HG02884 (cell line): ENCODE measurements around the gene PDZD8.
A peak's percentile ranks its signal among the peaks of the same experiment; 100 is the strongest.

ENCODE experiments used
- ATAC-seq: cut with Tn5 transposase; IDR thresholded peaks from one replicate; pipeline ENCODE4 v1.9.1; 2021; ENCODE audit warnings: mild to moderate bottlenecking, moderate library complexity; ENCODE audit not compliant: unreplicated experiment

PDZD8 gene

GRCh38 chr10:117391436-117392205, 16.4 kb upstream of the PDZD8 start:
- ATAC-seq = no peak

- ATAC-seq = no peak
Observed at GRCh38 chr10:117390420-117390819, 15.2 kb upstream of the PDZD8 start.

GRCh38 chr10:117386805-117387204, 11.6 kb upstream of the PDZD8 start:
- no peak for ATAC-seq

GRCh38 chr10:117382861-117383260, 7.6 kb upstream of the PDZD8 start:
- no peak for ATAC-seq

- peak; percentile 25 for ATAC-seq
Observed at GRCh38 chr10:117374506-117375359, 507 bp downstream of the PDZD8 start.

- ATAC-seq = no peak
Observed at GRCh38 chr10:117373823-117374505, 1.3 kb downstream of the PDZD8 start.

GRCh38 chr10:117370205-117370604, 5.0 kb downstream of the PDZD8 start:
- no peak for ATAC-seq

GRCh38 chr10:117367718-117368117, 7.5 kb downstream of the PDZD8 start:
- ATAC-seq = no peak

GRCh38 chr10:117366741-117367140, 8.5 kb downstream of the PDZD8 start:
- ATAC-seq = no peak

GRCh38 chr10:117365612-117366011, 9.6 kb downstream of the PDZD8 start:
- no peak for ATAC-seq

GRCh38 chr10:117364110-117364960, 10.9 kb downstream of the PDZD8 start:
- no peak for ATAC-seq

- ATAC-seq = peak; percentile 45
Observed at GRCh38 chr10:117363028-117363427, 12.2 kb downstream of the PDZD8 start.

GRCh38 chr10:117362313-117362712, 12.9 kb downstream of the PDZD8 start:
- ATAC-seq = no peak

- ATAC-seq = no peak
Observed at GRCh38 chr10:117360994-117361667, 14.1 kb downstream of the PDZD8 start.

- ATAC-seq = no peak
Observed at GRCh38 chr10:117360016-117360415, 15.2 kb downstream of the PDZD8 start.

GRCh38 chr10:117355072-117355471, 20.2 kb downstream of the PDZD8 start:
- ATAC-seq = no peak

GRCh38 chr10:117353684-117354083, 21.6 kb downstream of the PDZD8 start:
- ATAC-seq = no peak

GRCh38 chr10:117352724-117353123, 22.5 kb downstream of the PDZD8 start:
- no peak for ATAC-seq

GRCh38 chr10:117351996-117352395, 23.2 kb downstream of the PDZD8 start:
- ATAC-seq = no peak

GRCh38 chr10:117351558-117351957, 23.7 kb downstream of the PDZD8 start:
- no peak for ATAC-seq
